OCI-LY1 (cell line): ENCODE measurements around the gene IFT74.

ENCODE experiments used
- CTCF ChIP-seq: fragments of 200-600 bp; sonication (generic), shearing (Covaris generic); IDR thresholded peaks from 2 replicates; pipeline ENCODE4 v1.5.1; 2017; ENCODE audit warnings: mild to moderate bottlenecking, antibody characterized with exemption, low read length, moderate library complexity, mixed read lengths
- EZH2 ChIP-seq: fragments of 200-600 bp; sonication (generic), shearing (Covaris generic); IDR thresholded peaks from 2 replicates; pipeline ENCODE4 v1.8.0; 2017; ENCODE audit warnings: borderline replicate concordance, mixed run types, mild to moderate bottlenecking, antibody characterized with exemption, low read length, moderate library complexity, mixed read lengths

GRCh38 chr9:26951794-26952193 is 4.4 kb upstream of the IFT74 start:
- no peak for TF ChIP-seq CTCF
- no peak for TF ChIP-seq EZH2
